HG03196 (cell line): ENCODE data around the gene PDE7B.
"Not testable (repeated sequence)": the region's sequence is repeated elsewhere in the genome, so short reads cannot be mapped to it uniquely, and the experiment has no call there.

Experiments used
- ATAC-seq: cut with Tn5 transposase; IDR thresholded peaks from one replicate; pipeline ENCODE4 v1.9.1; 2021; ENCODE audit not compliant: unreplicated experiment

PDE7B gene

GRCh38 chr6:135842618-135843392 lies 8.7 kb upstream of the PDE7B start:
- no peak for ATAC-seq

DNA sequence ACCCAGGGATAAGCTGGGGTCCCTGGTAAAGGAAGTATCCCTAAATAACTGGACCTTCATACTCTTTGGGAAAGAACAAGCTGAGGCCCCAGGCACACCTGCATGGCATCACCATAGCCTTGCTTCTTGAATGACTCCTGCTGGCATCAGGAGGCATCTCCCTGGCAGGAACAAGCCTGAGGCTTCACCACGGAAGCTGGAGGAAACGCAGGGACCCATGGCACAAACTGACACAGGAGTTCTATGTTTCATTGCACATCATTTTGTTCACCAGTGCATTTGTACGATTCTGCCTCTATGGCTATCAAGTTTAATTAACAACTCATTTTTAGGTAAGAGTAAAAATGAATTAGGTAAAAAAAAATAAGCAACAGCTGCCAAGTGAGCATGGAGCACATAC lies 619 bp upstream of the PDE7B start:
- ATAC-seq = no peak

- ATAC-seq = no peak
Observed at GRCh38 chr6:135852746-135853145, 1.2 kb downstream of the PDE7B start.

DNA sequence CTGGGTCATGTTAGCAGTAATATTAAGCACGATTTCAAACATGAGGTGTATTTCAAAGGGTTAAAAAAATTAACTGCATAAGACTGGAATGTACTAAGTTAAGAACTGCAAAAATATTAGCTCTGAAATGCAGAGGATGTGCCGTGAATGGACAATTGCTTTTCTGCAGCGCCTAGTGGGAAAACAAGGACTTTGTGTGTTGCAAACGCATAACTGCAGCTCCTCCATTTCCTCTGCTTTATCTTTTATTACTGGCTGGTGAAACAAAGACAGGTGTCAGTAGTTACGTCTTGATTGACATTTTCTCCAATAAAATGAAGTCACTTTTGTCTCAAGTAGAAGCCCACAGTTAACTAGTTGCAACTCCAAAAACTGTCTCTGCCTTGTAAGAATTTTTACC lies 1.7 kb downstream of the PDE7B start:
- no peak for ATAC-seq

- no peak for ATAC-seq
Observed at GRCh38 chr6:135853986-135854385, 2.5 kb downstream of the PDE7B start.

GRCh38 chr6:135854799-135855198 lies 3.3 kb downstream of the PDE7B start:
- ATAC-seq = no peak

DNA sequence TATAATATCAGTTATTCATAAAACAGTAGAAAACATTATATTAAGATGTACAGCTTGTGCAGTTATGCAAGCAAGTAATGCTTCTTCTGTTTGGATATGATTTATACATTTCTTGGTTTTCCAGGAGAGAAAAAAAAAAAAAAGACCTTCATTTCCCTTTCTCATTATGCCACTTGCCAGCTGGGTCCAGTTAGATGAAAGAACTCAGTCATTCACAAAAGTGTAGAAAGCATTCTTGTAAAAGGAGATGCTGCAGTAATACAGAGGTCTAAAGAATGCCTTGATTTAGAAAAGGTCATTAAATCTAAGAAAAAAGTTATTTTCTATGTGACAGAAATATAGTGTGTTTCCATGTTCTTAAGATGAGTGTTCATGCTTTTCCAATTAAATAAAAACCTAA lies 7.4 kb downstream of the PDE7B start:
- no peak for ATAC-seq

DNA sequence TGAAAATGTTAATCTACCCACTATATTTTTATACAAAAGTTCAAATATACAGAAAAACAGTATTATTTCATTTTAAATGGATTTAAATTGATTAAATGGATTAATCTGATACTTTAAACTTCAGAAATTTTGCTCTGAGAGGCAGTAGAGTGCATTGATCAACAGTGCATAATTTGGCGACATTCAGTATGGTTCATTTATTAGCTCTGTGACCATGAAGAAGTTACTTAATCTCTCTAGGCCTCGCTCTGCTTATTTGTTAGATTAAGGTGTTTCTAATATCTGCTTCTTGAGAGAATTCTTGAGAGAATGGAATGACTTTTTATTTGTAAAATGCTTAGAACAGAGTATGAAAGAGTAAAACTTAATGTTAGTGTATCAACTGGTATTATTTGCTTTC lies 8.9 kb downstream of the PDE7B start:
- no peak for ATAC-seq

GRCh38 chr6:135861189-135861588 lies 9.7 kb downstream of the PDE7B start:
- ATAC-seq = no peak

GRCh38 chr6:135864929-135865328 lies 13.4 kb downstream of the PDE7B start:
- not testable (repeated sequence) for ATAC-seq

DNA sequence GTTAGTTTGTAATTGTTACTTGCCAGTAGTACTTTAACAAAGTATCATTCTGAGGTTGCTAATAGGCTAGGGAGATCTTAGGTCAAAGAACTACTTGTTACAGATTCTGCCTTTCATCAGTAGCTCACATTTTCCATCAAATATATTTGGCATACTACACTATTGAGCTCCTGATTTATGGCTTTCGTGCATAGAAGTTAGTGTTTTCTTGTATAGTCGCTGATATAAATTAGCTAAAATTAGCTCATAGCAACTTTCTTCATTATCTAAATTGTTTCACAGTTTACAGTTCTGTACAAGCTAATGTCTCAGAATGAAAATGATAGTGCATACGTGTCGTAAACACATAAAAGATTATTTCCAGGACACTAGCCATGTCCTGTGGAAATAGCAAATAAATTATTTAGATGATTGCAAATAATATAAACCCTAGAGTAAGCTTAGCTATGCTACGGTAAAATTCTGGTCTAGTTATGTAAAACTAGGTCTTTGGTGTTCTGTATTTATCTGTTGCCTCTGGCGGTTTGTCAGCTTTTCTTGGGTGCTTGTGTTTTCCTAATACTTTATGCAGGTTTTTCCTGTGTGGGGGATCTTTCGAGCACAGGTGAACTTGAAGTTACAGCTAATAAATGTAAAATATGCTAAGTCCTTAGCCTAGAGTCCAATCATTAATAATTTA lies 15.1 kb downstream of the PDE7B start:
- ATAC-seq = no peak

DNA sequence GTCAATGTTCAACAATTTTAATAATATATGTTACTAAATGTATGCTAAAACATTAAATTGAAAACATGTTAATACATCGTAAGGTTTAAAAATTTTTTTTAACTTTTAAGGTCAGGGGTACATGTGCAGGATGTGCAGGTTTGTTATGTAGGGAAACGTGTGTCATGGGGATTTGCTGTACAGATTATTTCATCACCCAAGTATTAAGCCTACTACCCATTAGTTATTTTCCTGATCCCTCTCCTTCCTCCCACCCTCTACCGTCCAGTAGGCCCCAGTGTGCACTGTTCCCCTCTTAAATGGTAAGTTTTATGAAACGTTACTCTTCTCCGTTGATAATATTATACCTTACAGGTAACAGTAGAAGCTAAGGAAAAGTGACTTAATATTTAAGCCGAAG lies 15.8 kb downstream of the PDE7B start:
- ATAC-seq = no peak

GRCh38 chr6:135869857-135870256 lies 18.4 kb downstream of the PDE7B start:
- ATAC-seq = no peak

- ATAC-seq = no peak
Observed at GRCh38 chr6:135870722-135871121, 19.2 kb downstream of the PDE7B start.

DNA sequence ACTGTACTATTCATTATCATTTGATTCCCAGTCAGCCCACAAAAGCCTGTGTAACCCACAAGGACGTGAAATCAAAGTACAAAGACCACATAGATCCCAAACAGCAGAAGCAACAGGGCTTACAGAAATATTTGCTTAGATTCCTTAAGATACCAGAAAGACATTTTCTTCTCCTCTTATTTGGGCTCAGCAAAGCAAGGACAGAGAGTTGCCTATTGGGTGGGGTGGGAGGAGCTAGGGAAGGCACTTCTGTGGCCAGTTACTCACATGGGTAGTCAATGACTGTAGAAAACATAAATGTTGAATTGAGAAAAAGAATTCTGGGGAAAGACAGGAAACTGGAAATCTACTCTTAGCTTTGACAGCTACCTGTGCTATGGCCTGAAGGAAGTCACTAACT lies 19.8 kb downstream of the PDE7B start:
- ATAC-seq = no peak

DNA sequence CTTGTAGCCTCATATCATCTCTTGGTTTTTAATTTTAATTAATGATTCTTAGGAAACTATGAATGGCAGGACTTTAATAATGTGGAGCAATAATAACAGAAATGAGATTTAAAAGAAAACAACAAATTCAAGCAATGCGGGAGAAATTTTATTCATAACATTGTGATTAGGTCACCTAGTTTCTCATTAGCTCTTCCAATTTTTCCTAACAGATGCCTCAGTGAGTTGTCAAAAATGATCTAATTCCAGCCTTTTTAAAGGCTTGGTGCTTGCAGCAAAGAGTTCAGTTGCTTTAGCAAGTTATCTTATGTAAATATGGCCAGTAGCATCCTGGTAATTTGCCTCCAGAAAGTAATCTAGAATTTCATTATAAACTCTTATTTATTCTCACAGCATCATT lies 20.4 kb downstream of the PDE7B start:
- ATAC-seq = no peak

DNA sequence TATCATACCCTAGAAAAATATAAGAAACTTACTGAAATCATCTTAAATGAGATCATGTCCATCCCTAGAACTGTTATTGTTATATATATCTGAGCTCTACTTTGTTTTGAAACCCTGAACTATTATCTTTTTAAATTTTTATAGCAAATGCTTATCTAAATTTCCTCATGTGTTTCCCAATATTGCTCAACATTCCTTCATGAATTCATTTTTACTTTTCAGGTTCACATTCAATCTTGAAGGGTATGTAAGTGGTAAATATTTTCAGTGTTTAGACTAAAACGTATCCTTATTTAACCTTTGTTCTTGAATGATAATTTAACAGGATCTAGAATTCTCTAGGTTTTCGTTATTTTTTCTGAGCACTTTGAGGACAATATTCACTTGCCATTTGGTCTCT lies 23.9 kb downstream of the PDE7B start:
- no peak for ATAC-seq

- no peak for ATAC-seq
Observed at GRCh38 chr6:135876058-135876457, 24.6 kb downstream of the PDE7B start.

- no peak for ATAC-seq
Observed at GRCh38 chr6:135877666-135878065, 26.2 kb downstream of the PDE7B start.

DNA sequence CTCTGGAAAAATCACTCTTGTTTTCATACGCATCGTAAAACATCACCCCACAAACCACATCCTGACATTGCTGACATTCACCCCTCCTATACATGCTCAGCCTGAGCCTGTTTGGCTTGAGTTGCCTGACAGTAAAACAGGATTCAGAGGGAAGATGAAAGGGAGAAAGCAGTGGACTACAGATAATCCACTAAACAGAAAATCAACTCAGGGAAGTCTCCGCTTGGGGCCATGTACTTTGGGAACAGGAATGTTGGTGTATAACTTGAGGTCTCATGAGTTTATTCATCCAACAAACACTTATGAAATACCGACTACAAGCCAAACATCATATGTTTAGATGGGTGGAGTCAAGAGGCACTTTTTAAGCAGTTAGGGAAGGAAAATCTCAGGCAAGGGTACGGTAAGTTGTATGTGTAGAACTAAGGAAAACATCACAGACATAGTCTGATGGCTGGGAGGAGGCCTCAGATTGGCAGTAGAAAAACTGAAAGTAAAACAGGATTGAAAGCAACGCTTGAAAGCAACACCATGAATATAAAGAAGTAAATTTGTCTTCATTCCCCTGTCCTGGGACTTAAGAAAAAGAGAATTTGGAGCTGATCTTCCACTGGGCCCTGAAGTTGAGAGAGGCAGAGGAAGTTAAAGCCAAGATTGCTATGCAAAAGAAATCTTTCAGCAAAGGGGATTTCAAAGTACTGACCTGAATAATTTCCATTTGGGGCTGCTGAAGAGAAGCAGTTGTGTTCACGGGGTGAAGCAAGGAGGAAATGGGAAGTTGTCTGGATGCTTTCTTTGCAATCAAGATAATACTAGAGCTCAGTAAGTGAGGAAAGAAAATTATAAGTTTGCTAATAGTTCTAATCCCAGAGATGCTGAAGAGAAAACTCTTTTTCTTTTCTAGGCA lies 28.8 kb downstream of the PDE7B start:
- peak; percentile 95 for ATAC-seq

GRCh38 chr6:135883045-135883444 lies 31.5 kb downstream of the PDE7B start:
- no peak for ATAC-seq

DNA sequence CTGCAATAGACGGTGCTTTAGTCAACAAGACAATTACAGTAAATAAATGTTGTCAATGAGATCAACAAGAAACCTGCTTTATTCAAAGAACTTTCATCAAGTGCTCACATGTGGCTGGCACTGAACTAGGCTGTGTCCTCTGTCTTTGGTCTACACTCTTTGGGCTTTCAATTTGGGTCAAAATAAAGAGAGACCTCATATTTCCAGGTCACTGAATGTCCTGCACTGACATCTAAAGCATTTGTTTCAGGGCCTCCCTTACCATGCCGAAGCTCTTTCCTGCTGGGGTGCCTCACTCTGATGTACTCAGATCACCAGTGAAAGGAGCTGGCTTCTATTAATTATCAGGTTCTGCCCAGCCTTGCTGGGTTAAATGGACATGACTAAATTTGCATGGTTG lies 32.0 kb downstream of the PDE7B start:
- ATAC-seq = no peak
